ENCODE measurements around the gene ZNF827.

The ZNF827 gene

DNA sequence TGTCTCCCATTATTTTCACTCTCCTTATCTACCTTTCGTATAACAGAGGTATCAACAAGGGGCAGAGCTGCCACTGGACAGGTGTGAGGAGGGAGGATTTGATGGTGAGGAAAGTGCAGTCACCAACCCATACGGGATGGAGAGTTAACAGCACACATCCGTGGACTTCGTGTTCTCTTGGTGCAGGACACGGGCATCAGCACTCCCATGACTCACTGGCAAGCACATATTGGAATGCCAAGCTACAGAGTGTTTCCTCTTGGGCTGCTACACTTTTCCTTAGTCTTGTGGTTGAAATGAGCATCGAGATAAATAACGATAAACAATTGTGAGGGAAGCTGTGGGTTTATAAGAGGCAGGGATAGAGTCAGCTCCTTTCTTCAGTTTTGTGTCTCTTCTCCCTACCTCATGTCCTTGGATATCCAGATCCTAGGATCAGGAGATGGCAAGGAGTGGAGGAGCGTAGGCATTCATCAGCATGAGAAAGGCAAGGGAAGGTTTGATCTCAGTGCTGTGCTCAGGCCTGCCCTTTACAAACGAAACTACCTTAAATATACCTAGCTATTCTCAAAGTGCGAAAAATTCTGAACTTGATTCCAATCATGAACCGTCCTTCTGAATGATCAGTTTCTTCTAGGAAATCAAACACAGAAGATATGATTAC lies 96.3 kb downstream of the ZNF827 start:
- Histone ChIP-seq H3K36me3 (ENCODE audit: control insufficient read depth in 2 of 2, insufficient read depth in 1 of 2, low read length in 2 of 2) (peaks cover 0 to 16% of the 10 kb centered on the region in 2 experiments; a peak in 1 of 3 replicates), H3K4me3 (ENCODE audit: low read depth, low read length) (no peak overlapping the region), H3K4me1 (ENCODE audit: control insufficient read depth, insufficient read depth, low read length) (no peaks in the 10 kb centered on the region), H3K27ac (ENCODE audit: extremely low read depth, low read depth, low read length) (no peak overlapping the region), H3K9me3 (ENCODE audit: control insufficient read depth, insufficient read depth, low read depth, low read length) (no peaks in the 10 kb centered on the region)
- ChIA-PET POLR2A (no interaction called here), CTCF (no interaction called here)
- TF ChIP-seq ZNF843 (tag by site-specific recombination; IDR thresholded peaks at IDR 0.05) (no peak), KLF1 (tag by site-specific recombination; IDR thresholded peaks at IDR 0.05) (no peak), ZNF423 (tag by site-specific recombination; IDR thresholded peaks at IDR 0.05) (no peak), ZNF544 (tag by site-specific recombination; IDR thresholded peaks at IDR 0.05) (no peak), ZNF677 (tag by site-specific recombination; IDR thresholded peaks at IDR 0.05) (no peak), ZNF561 (tag by site-specific recombination; IDR thresholded peaks at IDR 0.05; ENCODE audit: borderline replicate concordance) (no peak), ZBTB8A (tag by site-specific recombination; IDR thresholded peaks at IDR 0.05) (no peak), GFI1B (tag by site-specific recombination; IDR thresholded peaks at IDR 0.05) (no peak)

DNA sequence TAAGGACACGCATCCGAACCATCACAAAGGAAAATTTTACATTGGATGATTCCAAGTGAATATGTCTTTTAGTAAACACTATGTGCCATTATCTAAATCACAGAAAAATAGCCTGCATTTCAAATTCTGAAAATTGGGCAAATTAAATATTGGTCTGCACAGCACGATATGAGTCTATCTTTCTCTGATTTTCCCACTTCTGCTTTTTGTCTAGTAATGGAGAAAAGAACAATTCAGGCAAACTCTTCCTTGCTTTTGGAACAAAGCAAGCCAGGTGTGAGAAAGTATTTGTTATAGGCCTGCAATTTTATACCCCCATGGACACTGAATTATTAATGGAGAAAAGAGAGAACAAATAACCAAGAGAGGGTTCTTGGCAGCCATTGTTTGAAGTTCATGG lies 97.8 kb downstream of the ZNF827 start:
- Histone ChIP-seq H3K27ac (ENCODE audit: extremely low read depth, low read depth, low read length) (no peak overlapping the region), H3K36me3 (ENCODE audit: control insufficient read depth in 2 of 2, insufficient read depth in 1 of 2, low read length in 2 of 2) (peaks cover 0 to 16% of the 10 kb centered on the region in 2 experiments; a peak in 1 of 3 replicates), H3K4me1 (ENCODE audit: control insufficient read depth, insufficient read depth, low read length) (no peaks in the 10 kb centered on the region), H3K9me3 (ENCODE audit: control insufficient read depth, insufficient read depth, low read depth, low read length) (no peaks in the 10 kb centered on the region), H3K4me3 (ENCODE audit: low read depth, low read length) (no peak overlapping the region)
- no peak for TF ChIP-seq ZNF677 (tag by site-specific recombination; IDR thresholded peaks at IDR 0.05)
- TF ChIP-seq, protein P1, sequence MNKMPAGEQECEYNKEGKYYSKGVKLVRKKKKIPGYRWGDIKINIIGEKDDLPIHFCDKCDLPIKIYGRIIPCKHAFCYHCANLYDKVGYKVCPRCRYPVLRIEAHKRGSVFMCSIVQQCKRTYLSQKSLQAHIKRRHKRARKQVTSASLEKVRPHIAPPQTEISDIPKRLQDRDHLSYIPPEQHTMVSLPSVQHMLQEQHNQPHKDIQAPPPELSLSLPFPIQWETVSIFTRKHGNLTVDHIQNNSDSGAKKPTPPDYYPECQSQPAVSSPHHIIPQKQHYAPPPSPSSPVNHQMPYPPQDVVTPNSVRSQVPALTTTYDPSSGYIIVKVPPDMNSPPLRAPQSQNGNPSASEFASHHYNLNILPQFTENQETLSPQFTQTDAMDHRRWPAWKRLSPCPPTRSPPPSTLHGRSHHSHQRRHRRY (tag by site-specific recombination; IDR thresholded peaks at IDR 0.05): no peak
- TF ChIP-seq, protein P2, sequence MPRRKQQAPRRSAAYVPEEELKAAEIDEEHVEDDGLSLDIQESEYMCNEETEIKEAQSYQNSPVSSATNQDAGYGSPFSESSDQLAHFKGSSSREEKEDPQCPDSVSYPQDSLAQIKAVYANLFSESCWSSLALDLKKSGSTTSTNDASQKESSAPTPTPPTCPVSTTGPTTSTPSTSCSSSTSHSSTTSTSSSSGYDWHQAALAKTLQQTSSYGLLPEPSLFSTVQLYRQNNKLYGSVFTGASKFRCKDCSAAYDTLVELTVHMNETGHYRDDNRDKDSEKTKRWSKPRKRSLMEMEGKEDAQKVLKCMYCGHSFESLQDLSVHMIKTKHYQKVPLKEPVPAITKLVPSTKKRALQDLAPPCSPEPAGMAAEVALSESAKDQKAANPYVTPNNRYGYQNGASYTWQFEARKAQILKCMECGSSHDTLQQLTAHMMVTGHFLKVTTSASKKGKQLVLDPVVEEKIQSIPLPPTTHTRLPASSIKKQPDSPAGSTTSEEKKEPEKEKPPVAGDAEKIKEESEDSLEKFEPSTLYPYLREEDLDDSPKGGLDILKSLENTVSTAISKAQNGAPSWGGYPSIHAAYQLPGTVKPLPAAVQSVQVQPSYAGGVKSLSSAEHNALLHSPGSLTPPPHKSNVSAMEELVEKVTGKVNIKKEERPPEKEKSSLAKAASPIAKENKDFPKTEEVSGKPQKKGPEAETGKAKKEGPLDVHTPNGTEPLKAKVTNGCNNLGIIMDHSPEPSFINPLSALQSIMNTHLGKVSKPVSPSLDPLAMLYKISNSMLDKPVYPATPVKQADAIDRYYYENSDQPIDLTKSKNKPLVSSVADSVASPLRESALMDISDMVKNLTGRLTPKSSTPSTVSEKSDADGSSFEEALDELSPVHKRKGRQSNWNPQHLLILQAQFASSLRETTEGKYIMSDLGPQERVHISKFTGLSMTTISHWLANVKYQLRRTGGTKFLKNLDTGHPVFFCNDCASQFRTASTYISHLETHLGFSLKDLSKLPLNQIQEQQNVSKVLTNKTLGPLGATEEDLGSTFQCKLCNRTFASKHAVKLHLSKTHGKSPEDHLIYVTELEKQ (tag by site-specific recombination; IDR thresholded peaks at IDR 0.05; ENCODE audit: borderline replicate concordance): no peak
- no peak for TF ChIP-seq ZNF394 (tag by site-specific recombination; IDR thresholded peaks at IDR 0.05; ENCODE audit: borderline replicate concordance)
- no peak for TF ChIP-seq ZNF175 (tag by site-specific recombination; IDR thresholded peaks at IDR 0.05)
- no peak for TF ChIP-seq MYNN (tag by site-specific recombination; IDR thresholded peaks at IDR 0.05; ENCODE audit: borderline replicate concordance)
- no peak for TF ChIP-seq ZNF169 (tag by site-specific recombination; IDR thresholded peaks at IDR 0.05)
- no peak for TF ChIP-seq ZNF157 (tag by site-specific recombination; IDR thresholded peaks at IDR 0.05)
- TF ChIP-seq, protein P3, sequence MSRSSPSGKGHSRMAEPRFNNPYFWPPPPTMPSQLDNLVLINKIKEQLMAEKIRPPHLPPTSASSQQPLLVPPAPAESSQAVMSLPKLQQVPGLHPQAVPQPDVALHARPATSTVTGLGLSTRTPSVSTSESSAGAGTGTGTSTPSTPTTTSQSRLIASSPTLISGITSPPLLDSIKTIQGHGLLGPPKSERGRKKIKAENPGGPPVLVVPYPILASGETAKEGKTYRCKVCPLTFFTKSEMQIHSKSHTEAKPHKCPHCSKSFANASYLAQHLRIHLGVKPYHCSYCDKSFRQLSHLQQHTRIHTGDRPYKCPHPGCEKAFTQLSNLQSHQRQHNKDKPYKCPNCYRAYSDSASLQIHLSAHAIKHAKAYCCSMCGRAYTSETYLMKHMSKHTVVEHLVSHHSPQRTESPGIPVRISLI (tag by site-specific recombination; IDR thresholded peaks at IDR 0.05): no peak
- TF ChIP-seq ZNF366 (tag by site-specific recombination; conservative IDR thresholded peaks at IDR 0.05): no peak
- TF ChIP-seq, protein P4, sequence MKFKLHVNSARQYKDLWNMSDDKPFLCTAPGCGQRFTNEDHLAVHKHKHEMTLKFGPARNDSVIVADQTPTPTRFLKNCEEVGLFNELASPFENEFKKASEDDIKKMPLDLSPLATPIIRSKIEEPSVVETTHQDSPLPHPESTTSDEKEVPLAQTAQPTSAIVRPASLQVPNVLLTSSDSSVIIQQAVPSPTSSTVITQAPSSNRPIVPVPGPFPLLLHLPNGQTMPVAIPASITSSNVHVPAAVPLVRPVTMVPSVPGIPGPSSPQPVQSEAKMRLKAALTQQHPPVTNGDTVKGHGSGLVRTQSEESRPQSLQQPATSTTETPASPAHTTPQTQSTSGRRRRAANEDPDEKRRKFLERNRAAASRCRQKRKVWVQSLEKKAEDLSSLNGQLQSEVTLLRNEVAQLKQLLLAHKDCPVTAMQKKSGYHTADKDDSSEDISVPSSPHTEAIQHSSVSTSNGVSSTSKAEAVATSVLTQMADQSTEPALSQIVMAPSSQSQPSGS (tag by site-specific recombination; IDR thresholded peaks at IDR 0.05; ENCODE audit: low read depth): no peak
- ChIA-PET POLR2A (no interaction called here), CTCF (no interaction called here)

Measured in HEK293 (cell line).